IPS-20b (cell line): Measurements from ENCODE around the gene GIMAP8.

Experiments
- H3K27ac ChIP-seq: one replicate; pipeline ENCODE4 v1.5.1; 2013; ENCODE audit warnings: low read length
- H3K27me3 ChIP-seq: 2 replicates; pipeline ENCODE4 v1.6.1; 2013; ENCODE audit warnings: mild to moderate bottlenecking, low read length, inconsistent platforms; ENCODE audit not compliant: insufficient read depth
- H3K36me3 ChIP-seq: 2 replicates; pipeline ENCODE4 v1.6.1; 2013; ENCODE audit warnings: low read depth, mild to moderate bottlenecking, inconsistent platforms, low read length, moderate library complexity; ENCODE audit not compliant: insufficient read depth
- H3K4me1 ChIP-seq: 2 replicates; pipeline ENCODE4 v1.6.1; 2013; ENCODE audit warnings: mild to moderate bottlenecking, control low read depth, inconsistent platforms, low read length, moderate library complexity; ENCODE audit not compliant: insufficient read depth
- H3K4me3 ChIP-seq: 2 replicates; pipeline ENCODE4 v1.5.1; 2013; ENCODE audit warnings: mild to moderate bottlenecking, low read length, inconsistent platforms
- H3K9ac ChIP-seq: 2 replicates; pipeline ENCODE4 v1.6.1; 2013; ENCODE audit warnings: low read depth, mild to moderate bottlenecking, inconsistent platforms, low read length, moderate library complexity
- H3K9me3 ChIP-seq: 2 replicates; pipeline ENCODE4 v1.6.1; 2013; ENCODE audit warnings: mild to moderate bottlenecking, low read depth, low read length, inconsistent platforms; ENCODE audit not compliant: insufficient read depth

The GIMAP8 gene

GRCh38 chr7:150430465-150431085 lies 19.9 kb upstream of the GIMAP8 start:
- no peak overlapping the region for H3K4me3 ChIP-seq
- no peaks in the 10 kb centered on the region for H3K27me3 ChIP-seq
- H3K9ac ChIP-seq = no peak overlapping the region
- no peaks in the 10 kb centered on the region for H3K36me3 ChIP-seq
- H3K9me3 ChIP-seq = no peaks in the 10 kb centered on the region
- no peak overlapping the region for H3K27ac ChIP-seq
- peaks cover 5% of the 10 kb centered on the region; the same call in 1 of the 2 replicates for H3K4me1 ChIP-seq

DNA sequence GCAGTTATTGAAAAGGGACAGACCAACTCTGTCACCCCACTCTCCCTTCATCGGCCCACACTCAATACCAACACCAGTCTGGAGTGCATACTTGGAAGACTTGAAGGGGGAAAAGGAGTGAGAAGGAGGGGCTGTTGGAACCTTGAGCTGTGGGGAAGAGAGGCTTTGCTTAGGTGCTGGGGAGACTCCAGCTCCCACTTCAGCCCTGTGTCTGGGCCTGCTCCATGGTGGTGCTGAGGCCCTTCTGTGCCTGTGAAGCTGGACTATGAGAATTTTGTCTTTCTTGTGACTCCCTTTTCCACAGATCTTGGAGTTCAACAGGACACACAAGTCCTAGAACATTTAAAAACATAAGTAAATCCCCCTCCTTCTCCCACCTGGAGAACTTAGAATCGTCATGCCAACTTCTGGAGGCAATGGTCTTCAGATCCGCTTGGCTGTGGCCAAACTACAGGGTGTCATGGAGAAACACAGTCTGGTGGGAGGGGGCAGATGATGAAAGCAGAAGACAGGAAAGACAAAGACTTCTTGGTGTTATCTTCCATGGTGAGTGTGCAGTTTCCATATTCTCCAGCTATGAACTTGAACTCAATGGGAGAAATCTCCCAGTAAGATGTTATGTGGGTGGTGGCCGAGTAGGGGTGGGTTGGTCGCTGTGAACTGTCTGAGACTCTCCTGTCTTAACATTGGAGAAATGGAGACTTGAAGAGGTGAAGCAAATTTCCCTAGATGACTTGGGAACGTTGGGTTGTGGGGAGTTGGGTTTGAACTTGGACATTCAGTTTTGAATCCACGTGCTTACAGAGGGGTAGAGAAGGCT lies 18.4 kb upstream of the GIMAP8 start:
- Histone ChIP-seq H3K9me3 (no peaks in the 10 kb centered on the region), H3K27ac (no peak overlapping the region), H3K4me3 (no peak overlapping the region), H3K4me1 (peaks cover 5% of the 10 kb centered on the region; the same call in 1 of the 2 replicates), H3K27me3 (no peaks in the 10 kb centered on the region), H3K36me3 (no peaks in the 10 kb centered on the region), H3K9ac (no peak overlapping the region)

- Histone ChIP-seq H3K4me1 (peaks cover 5% of the 10 kb centered on the region; the same call in 1 of the 2 replicates), H3K27me3 (no peaks in the 10 kb centered on the region), H3K9ac (no peak overlapping the region), H3K9me3 (no peaks in the 10 kb centered on the region), H3K27ac (no peak overlapping the region), H3K4me3 (no peak overlapping the region), H3K36me3 (no peaks in the 10 kb centered on the region)
These were observed 17.2 kb upstream of the GIMAP8 start for GRCh38 chr7:150432915-150433892.

DNA sequence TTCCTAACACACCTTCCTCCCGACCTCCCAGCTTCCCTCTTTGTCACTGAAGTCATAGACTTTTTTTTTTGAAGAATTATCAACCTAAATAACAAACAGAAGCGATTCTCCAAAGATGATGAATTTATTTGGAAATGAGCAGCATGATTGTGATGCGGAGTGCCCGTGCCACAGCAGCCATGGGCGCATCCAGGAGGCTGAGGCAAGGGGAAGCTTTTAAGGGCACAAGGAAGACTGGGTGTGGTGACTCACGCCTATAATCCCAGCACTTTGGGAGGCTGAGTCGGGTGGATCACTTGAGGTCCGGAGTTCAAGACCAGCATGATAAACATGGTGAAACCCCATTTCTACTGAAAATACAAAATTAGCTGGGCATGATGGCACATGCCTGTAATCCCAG lies 16.2 kb upstream of the GIMAP8 start:
- Histone ChIP-seq H3K27me3 (no peaks in the 10 kb centered on the region), H3K36me3 (no peaks in the 10 kb centered on the region), H3K4me1 (no peaks in the 10 kb centered on the region), H3K4me3 (no peak overlapping the region), H3K9me3 (no peaks in the 10 kb centered on the region), H3K27ac (no peak overlapping the region), H3K9ac (no peak overlapping the region)

DNA sequence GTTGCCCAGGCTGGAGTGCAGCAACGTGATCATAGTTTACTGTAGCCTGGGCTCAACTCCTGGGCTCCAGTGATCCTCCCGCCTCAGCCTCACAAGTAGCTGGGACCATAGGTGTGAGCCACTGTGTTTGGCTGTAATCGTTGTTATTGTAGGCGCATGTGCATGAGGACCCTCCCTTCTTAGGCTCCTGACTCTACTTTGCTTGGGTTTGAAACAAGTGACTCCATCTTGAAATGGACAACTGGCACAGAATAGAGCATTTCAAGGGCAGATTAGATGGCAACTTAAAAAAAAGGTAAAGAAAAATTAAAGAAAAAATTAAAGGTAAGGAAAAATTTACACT lies 15.4 kb upstream of the GIMAP8 start:
- H3K9ac ChIP-seq = no peak overlapping the region
- no peak overlapping the region for H3K4me3 ChIP-seq
- H3K4me1 ChIP-seq = no peaks in the 10 kb centered on the region

DNA sequence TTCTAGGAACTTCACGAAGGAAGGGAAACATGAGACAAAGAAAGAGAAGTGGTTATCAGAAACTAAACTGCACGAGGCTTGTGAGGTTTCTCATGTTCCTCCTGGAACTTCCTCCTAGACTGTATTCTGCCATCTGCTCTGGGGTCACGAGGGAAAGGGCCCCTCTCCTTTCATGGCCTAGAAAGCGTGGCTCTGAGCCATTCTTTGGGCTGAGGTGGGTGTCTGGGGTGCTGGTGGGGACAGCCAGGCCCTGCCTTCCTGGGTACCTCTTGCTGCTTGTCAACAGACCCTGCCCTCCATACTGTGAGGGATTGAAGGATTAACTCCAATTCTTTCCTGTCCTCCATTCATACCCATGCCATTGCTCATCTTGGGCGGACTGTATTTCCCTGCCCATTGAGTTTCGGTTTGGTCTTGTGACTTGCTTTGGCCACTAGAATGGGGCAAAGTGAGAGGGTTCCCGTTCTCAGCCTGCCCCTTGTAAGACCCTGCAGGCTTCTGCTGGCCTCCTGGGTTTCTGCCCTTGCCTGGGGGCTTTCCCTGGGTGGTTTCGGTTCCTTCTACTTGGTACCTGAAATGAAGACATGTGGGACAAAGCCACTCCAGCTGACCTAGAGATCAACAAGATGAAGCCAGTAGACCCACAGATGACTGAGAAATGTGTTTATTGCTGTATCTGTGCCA lies 14.9 kb upstream of the GIMAP8 start:
- no peak overlapping the region for H3K27ac ChIP-seq
- no peak overlapping the region for H3K4me3 ChIP-seq
- no peaks in the 10 kb centered on the region for H3K27me3 ChIP-seq
- no peaks in the 10 kb centered on the region for H3K4me1 ChIP-seq
- no peaks in the 10 kb centered on the region for H3K9me3 ChIP-seq
- no peak overlapping the region for H3K9ac ChIP-seq
- H3K36me3 ChIP-seq = no peaks in the 10 kb centered on the region

More for the DNA sequence above, 15.4 kb upstream of the GIMAP8 start:
- Histone ChIP-seq H3K9me3 (no peaks in the 10 kb centered on the region), H3K36me3 (no peaks in the 10 kb centered on the region), H3K27ac (no peak overlapping the region), H3K27me3 (no peaks in the 10 kb centered on the region)

GRCh38 chr7:150439967-150440366 lies 10.5 kb upstream of the GIMAP8 start:
- H3K4me3 ChIP-seq = no peak overlapping the region
- H3K36me3 ChIP-seq = no peaks in the 10 kb centered on the region
- H3K9ac ChIP-seq = no peak overlapping the region
- peaks cover 9% of the 10 kb centered on the region for H3K9me3 ChIP-seq
- H3K27me3 ChIP-seq = no peaks in the 10 kb centered on the region; the same call in 1 of the 2 replicates
- H3K27ac ChIP-seq = no peak overlapping the region
- no peaks in the 10 kb centered on the region for H3K4me1 ChIP-seq

DNA sequence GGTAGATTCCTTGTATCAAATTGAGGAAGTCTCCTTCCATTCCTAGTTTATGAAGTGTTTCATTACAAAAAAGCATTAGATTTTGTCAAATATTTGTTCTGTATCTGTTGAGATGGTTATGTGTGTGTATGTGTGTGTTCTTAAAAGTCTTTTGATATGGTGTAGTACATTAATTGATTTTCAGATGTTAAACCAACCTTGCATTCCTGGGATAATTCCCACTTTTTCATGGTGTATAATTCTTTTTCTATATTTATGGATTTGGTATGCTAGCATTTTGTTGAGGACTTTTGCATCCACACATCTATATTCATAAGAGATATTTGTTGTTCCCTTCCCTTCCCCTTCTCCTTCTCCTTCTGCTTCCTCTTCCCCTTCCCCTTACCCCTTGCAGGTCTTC lies 8.9 kb upstream of the GIMAP8 start:
- Histone ChIP-seq H3K4me1 (no peaks in the 10 kb centered on the region), H3K9ac (no peak overlapping the region), H3K9me3 (peaks cover 9% of the 10 kb centered on the region), H3K4me3 (no peak overlapping the region), H3K27me3 (no peaks in the 10 kb centered on the region; the same call in 1 of the 2 replicates), H3K36me3 (no peaks in the 10 kb centered on the region), H3K27ac (no peak overlapping the region)

GRCh38 chr7:150442811-150443210 lies 7.6 kb upstream of the GIMAP8 start:
- Histone ChIP-seq H3K27me3 (peaks cover under 1% of the 10 kb centered on the region; the same call in 1 of the 2 replicates), H3K4me1 (no peaks in the 10 kb centered on the region), H3K9me3 (peaks cover 9% of the 10 kb centered on the region), H3K27ac (no peak overlapping the region), H3K4me3 (no peak overlapping the region), H3K36me3 (no peaks in the 10 kb centered on the region), H3K9ac (no peak overlapping the region)

GRCh38 chr7:150443793-150444540 lies 6.5 kb upstream of the GIMAP8 start:
- Histone ChIP-seq H3K27ac (no peak overlapping the region), H3K4me1 (no peaks in the 10 kb centered on the region; the same call in 1 of the 2 replicates), H3K9me3 (peaks cover 9% of the 10 kb centered on the region), H3K36me3 (no peaks in the 10 kb centered on the region), H3K27me3 (peaks cover 11% of the 10 kb centered on the region), H3K4me3 (no peak overlapping the region), H3K9ac (no peak overlapping the region)
